B cell (primary cell): ENCODE data around the gene GPR3.

Experiments used
- EZH2 ChIP-seq: IDR thresholded peaks from 2 replicates; pipeline ENCODE4 v1.6.1; 2012; ENCODE audit warnings: borderline replicate concordance, low read depth, mild to moderate bottlenecking, moderate library complexity, low read length; ENCODE audit not compliant: insufficient read depth, poor library complexity, severe bottlenecking
- TF ChIP-seq, protein P1 (sequence below): fragments of 200-600 bp; IDR thresholded peaks from one replicate; pipeline ENCODE4 v1.8.0; 2022; ENCODE audit warnings: antibody characterized with exemption, mild to moderate bottlenecking

DNA sequence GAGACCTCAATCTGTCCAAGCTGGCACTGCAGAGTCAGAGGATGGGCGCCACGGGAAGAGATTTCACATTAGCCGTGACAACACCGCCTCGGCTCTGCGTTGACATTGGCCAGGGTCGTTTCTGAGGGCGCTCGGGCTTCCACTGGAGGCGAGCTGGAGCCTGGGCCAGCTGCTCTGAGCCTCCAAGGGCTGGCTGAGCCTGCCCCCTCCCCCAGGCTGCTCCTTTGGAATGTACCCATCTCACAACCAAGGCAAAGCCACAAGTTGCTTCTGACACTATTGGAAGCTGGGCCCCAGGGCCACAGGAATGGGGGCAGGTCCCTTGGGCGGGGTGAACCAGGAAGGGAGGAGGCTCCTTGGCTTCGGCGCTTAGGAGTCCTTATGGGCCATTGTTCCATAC, 12.7 kb downstream of the GPR3 start:
- TF ChIP-seq, protein P1, sequence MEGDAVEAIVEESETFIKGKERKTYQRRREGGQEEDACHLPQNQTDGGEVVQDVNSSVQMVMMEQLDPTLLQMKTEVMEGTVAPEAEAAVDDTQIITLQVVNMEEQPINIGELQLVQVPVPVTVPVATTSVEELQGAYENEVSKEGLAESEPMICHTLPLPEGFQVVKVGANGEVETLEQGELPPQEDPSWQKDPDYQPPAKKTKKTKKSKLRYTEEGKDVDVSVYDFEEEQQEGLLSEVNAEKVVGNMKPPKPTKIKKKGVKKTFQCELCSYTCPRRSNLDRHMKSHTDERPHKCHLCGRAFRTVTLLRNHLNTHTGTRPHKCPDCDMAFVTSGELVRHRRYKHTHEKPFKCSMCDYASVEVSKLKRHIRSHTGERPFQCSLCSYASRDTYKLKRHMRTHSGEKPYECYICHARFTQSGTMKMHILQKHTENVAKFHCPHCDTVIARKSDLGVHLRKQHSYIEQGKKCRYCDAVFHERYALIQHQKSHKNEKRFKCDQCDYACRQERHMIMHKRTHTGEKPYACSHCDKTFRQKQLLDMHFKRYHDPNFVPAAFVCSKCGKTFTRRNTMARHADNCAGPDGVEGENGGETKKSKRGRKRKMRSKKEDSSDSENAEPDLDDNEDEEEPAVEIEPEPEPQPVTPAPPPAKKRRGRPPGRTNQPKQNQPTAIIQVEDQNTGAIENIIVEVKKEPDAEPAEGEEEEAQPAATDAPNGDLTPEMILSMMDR = no peak
- no peak for TF ChIP-seq EZH2
